HCT116 (cell line): Measurements from ENCODE around the gene SLC7A10.

Experiments used
- ATF3 ChIP-seq: IDR thresholded peaks from 2 replicates; pipeline ENCODE4 v1.6.1; 2012
- CBX3 ChIP-seq: IDR thresholded peaks from 2 replicates; pipeline ENCODE4 v1.6.1; 2012; ENCODE audit warnings: low read depth
- CTCF ChIP-seq, 3 experiments: fragments of 200-600 bp in 1 of 3; sonication (generic) in 1 of 3; IDR thresholded peaks in 2 of 3; conservative IDR thresholded peaks in 1 of 3; 2 replicates each; pipeline ENCODE4 v1.5.1; 2012 to 2017; ENCODE audit warnings: low read depth in 2 of 3, low read length in 2 of 3, antibody characterized with exemption in 1 of 3, borderline replicate concordance in 1 of 3, control low read depth in 1 of 3, mild to moderate bottlenecking in 1 of 3, mixed read lengths in 1 of 3, mixed run types in 1 of 3, moderate library complexity in 1 of 3; ENCODE audit not compliant: insufficient read depth in 1 of 3
- EZH2 ChIP-seq: fragments of 200-600 bp; sonication (generic); IDR thresholded peaks from 2 replicates; pipeline ENCODE4 v1.6.1; 2017; ENCODE audit warnings: antibody characterized with exemption, mixed run types
- MAX ChIP-seq: IDR thresholded peaks from 2 replicates; pipeline ENCODE4 v1.6.1; 2012
- POLR2A ChIP-seq: IDR thresholded peaks from 2 replicates; pipeline ENCODE4 v1.7.0; 2011; ENCODE audit warnings: borderline replicate concordance; ENCODE audit not compliant: insufficient read depth, insufficient read length; ENCODE audit errors: extremely low read depth
- POLR2AphosphoS5 ChIP-seq: IDR thresholded peaks from 2 replicates; pipeline ENCODE4 v1.6.1; 2011; ENCODE audit warnings: mild to moderate bottlenecking, low read depth, low read length, moderate library complexity
- REST ChIP-seq: IDR thresholded peaks from 2 replicates; pipeline ENCODE4 v1.6.1; 2012; ENCODE audit warnings: low read depth
- SP1 ChIP-seq: IDR thresholded peaks from 2 replicates; pipeline ENCODE4 v1.6.1; 2012; ENCODE audit warnings: low read depth
- TCF7L2 ChIP-seq: IDR thresholded peaks from 2 replicates; pipeline ENCODE4 v1.7.0; 2011; ENCODE audit warnings: borderline replicate concordance, inconsistent platforms; ENCODE audit not compliant: insufficient read depth, insufficient read length; ENCODE audit errors: extremely low read depth
- YY1 ChIP-seq: IDR thresholded peaks from 2 replicates; pipeline ENCODE4 v1.6.1; 2011; ENCODE audit warnings: low read length, low read depth, moderate library complexity, mild to moderate bottlenecking; ENCODE audit not compliant: insufficient replicate concordance; ENCODE audit errors: extremely low read depth
- ZNF274 ChIP-seq: fragments of 200-500 bp; sonication (Bioruptor generic); IDR thresholded peaks from 2 replicates; pipeline ENCODE4 v1.6.1; 2014; ENCODE audit warnings: mild to moderate bottlenecking, low read depth, low read length, inconsistent platforms

- TF ChIP-seq MAX (no peak), POLR2A (no peak), REST (no peak), YY1 (no peak), TCF7L2 (no peak), CTCF (IDR thresholded peaks at IDR 0.05 in 2 of 3, conservative IDR thresholded peaks at IDR 0.05 in 1 of 3; ENCODE audit: borderline replicate concordance in 1 of 3, insufficient read depth in 1 of 3, low read depth in 2 of 3, low read length in 2 of 3) (no peak), ATF3 (no peak), ZNF274 (no peak), SP1 (no peak), CBX3 (no peak), POLR2AphosphoS5 (no peak), EZH2 (no peak)
Observed at GRCh38 chr19:33167438-33167837, 58.2 kb downstream of the SLC7A10 start.
